Prostate gland (tissue), 2 donors: ENCODE measurements around the gene C10orf90.

Experiments
- CTCF ChIP-seq, 4 experiments: fragments of 200-600 bp in 2 of 4; fragments of 450-650 bp in 2 of 4; sonication (generic) in 2 of 4; IDR thresholded peaks; 1 replicate in 3 of 4; 2 replicates in 1 of 4; pipeline ENCODE4 v1.5.1; 2016 to 2019; ENCODE audit warnings: antibody characterized with exemption in 4 of 4, mild to moderate bottlenecking in 2 of 4, moderate library complexity in 2 of 4
- POLR2A ChIP-seq: fragments of 450-650 bp; IDR thresholded peaks from one replicate; pipeline ENCODE4 v1.6.1; 2016; ENCODE audit warnings: antibody characterized with exemption, mild to moderate bottlenecking
- POLR2AphosphoS5 ChIP-seq: sonication (generic); formaldehyde crosslinking; IDR thresholded peaks from one replicate; pipeline ENCODE4 v1.6.1; 2017; ENCODE audit warnings: antibody characterized with exemption

- TF ChIP-seq POLR2AphosphoS5 (no peak), CTCF (IDR thresholded peaks at IDR 0.05) (no peak), POLR2A (no peak)
These were observed 119.3 kb downstream of the C10orf90 start for GRCh38 chr10:126551202-126551601.
